H9 (cell line): ENCODE measurements around the gene MED8. TPM values are rescaled to one million over a fixed set of nuclear protein-coding genes. Genes with fewer than 3 reads are reported as not detected.

Source experiments
- DNase-seq: peaks from one replicate; pipeline ENCODE4 v3.0.0-alpha.2; 2017
- H2AFZ ChIP-seq: one replicate; pipeline ENCODE4 v1.6.1; 2013; ENCODE audit warnings: mild to moderate bottlenecking, low read length, control low read depth, moderate library complexity
- H2AK5ac ChIP-seq: 2 replicates; pipeline ENCODE4 v1.6.1; 2013; ENCODE audit warnings: low read length, control low read depth, mixed read lengths; ENCODE audit not compliant: insufficient read length
- H2BK120ac ChIP-seq: one replicate; pipeline ENCODE4 v1.6.1; 2013; ENCODE audit warnings: low read depth, mild to moderate bottlenecking, low read length, control low read depth, inconsistent platforms; ENCODE audit not compliant: poor library complexity, severe bottlenecking
- H2BK12ac ChIP-seq: 2 replicates; pipeline ENCODE4 v1.6.1; 2013; ENCODE audit warnings: low read length, control low read depth, mixed read lengths, low read depth; ENCODE audit not compliant: insufficient read length
- H2BK15ac ChIP-seq: 2 replicates; pipeline ENCODE4 v1.6.1; 2013; ENCODE audit warnings: low read depth, low read length, control low read depth
- H2BK20ac ChIP-seq: one replicate; pipeline ENCODE4 v1.6.1; 2013; ENCODE audit warnings: low read depth, mild to moderate bottlenecking, low read length, control low read depth, inconsistent platforms; ENCODE audit not compliant: poor library complexity, severe bottlenecking
- H2BK5ac ChIP-seq: 2 replicates; pipeline ENCODE4 v1.6.1; 2013; ENCODE audit warnings: low read length, control low read depth, mixed read lengths; ENCODE audit not compliant: insufficient read length
- H3K14ac ChIP-seq: 2 replicates; pipeline ENCODE4 v1.6.1; 2013; ENCODE audit warnings: low read length, control low read depth; ENCODE audit not compliant: insufficient read depth
- H3K18ac ChIP-seq: 2 replicates; pipeline ENCODE4 v1.6.1; 2013; ENCODE audit warnings: low read depth, mild to moderate bottlenecking, mixed read lengths, low read length, control low read depth; ENCODE audit not compliant: insufficient read length
- H3K23ac ChIP-seq: 2 replicates; pipeline ENCODE4 v1.6.1; 2013; ENCODE audit warnings: low read length, control low read depth, mixed read lengths, low read depth; ENCODE audit not compliant: insufficient read length
- H3K23me2 ChIP-seq: 2 replicates; pipeline ENCODE4 v1.6.1; 2013; ENCODE audit warnings: low read depth, mild to moderate bottlenecking, mixed read lengths, low read length, control low read depth; ENCODE audit not compliant: insufficient read length, poor library complexity, severe bottlenecking
- H3K27ac ChIP-seq: 2 replicates; pipeline ENCODE4 v1.5.1; 2013; ENCODE audit warnings: low read length, control low read depth, mixed read lengths, low read depth; ENCODE audit not compliant: insufficient read length
- H3K27me3 ChIP-seq: 2 replicates; pipeline ENCODE4 v1.6.1; 2013; ENCODE audit warnings: low read length, control low read depth, inconsistent platforms; ENCODE audit not compliant: insufficient read depth
- H3K4ac ChIP-seq: 2 replicates; pipeline ENCODE4 v1.6.1; 2013; ENCODE audit warnings: low read depth, mild to moderate bottlenecking, control low read depth, inconsistent platforms, low read length, moderate library complexity
- H3K4me1 ChIP-seq: 2 replicates; pipeline ENCODE4 v1.6.1; 2013; ENCODE audit warnings: low read length, control low read depth, inconsistent platforms; ENCODE audit not compliant: insufficient read depth
- H3K4me2 ChIP-seq: 2 replicates; pipeline ENCODE4 v1.6.1; 2013; ENCODE audit warnings: low read length, control low read depth, mixed read lengths; ENCODE audit not compliant: insufficient read length, insufficient read depth
- H3K56ac ChIP-seq: 2 replicates; pipeline ENCODE4 v1.6.1; 2013; ENCODE audit warnings: low read depth, mild to moderate bottlenecking, mixed read lengths, low read length, control low read depth; ENCODE audit not compliant: insufficient read length
- H3K79me1 ChIP-seq: 2 replicates; pipeline ENCODE4 v1.6.1; 2013; ENCODE audit warnings: low read depth, mild to moderate bottlenecking, moderate library complexity, low read length, control low read depth, inconsistent platforms; ENCODE audit not compliant: insufficient read depth, poor library complexity, severe bottlenecking
- H3K79me2 ChIP-seq: 2 replicates; pipeline ENCODE4 v1.6.1; 2013; ENCODE audit warnings: low read length, control low read depth, inconsistent platforms; ENCODE audit not compliant: insufficient read depth
- H3K9ac ChIP-seq: 2 replicates; pipeline ENCODE4 v1.6.1; 2013; ENCODE audit warnings: low read length, control low read depth, mixed read lengths; ENCODE audit not compliant: insufficient read length; ENCODE audit errors: extremely low read depth
- H3K9me3 ChIP-seq: one replicate; pipeline ENCODE4 v1.6.1; 2013; ENCODE audit warnings: low read depth, low read length, inconsistent platforms; ENCODE audit not compliant: control insufficient read depth
- H3T11ph ChIP-seq: one replicate; pipeline ENCODE4 v1.6.1; 2013; ENCODE audit warnings: mild to moderate bottlenecking, low read length, control low read depth, inconsistent platforms
- H4K20me1 ChIP-seq: one replicate; pipeline ENCODE4 v1.6.1; 2013; ENCODE audit not compliant: control insufficient read depth, insufficient read length, insufficient read depth
- H4K5ac ChIP-seq: 2 replicates; pipeline ENCODE4 v1.6.1; 2013; ENCODE audit warnings: low read depth, mild to moderate bottlenecking, mixed read lengths, low read length, control low read depth; ENCODE audit not compliant: insufficient read length
- H4K8ac ChIP-seq: replicated peaks from 2 replicates; pipeline ENCODE4 v1.6.1; 2013; ENCODE audit warnings: low read length, control low read depth, mixed read lengths, low read depth; ENCODE audit not compliant: insufficient read length
- H4K91ac ChIP-seq: 2 replicates; pipeline ENCODE4 v1.6.1; 2013; ENCODE audit warnings: low read depth, mild to moderate bottlenecking, moderate library complexity, mixed read lengths, low read length, control low read depth; ENCODE audit not compliant: insufficient read length
- H3K27ac Mint-ChIP-seq, 3 experiments: 2 replicates in 2 of 3; 3 replicates in 1 of 3; pipeline ENCODE4 v1.8.0; 2020 to 2021; ENCODE audit warnings: mixed read lengths in 3 of 3, mild to moderate bottlenecking in 1 of 3, moderate library complexity in 1 of 3
- H3K27me3 Mint-ChIP-seq: 2 replicates; pipeline ENCODE4 v1.8.0; 2021; ENCODE audit warnings: low read depth, mild to moderate bottlenecking, moderate library complexity, mixed read lengths
- H3K36me3 Mint-ChIP-seq, 3 experiments: 2 replicates in 2 of 3; 3 replicates in 1 of 3; pipeline ENCODE4 v1.8.0; 2020 to 2021; ENCODE audit warnings: low read depth in 3 of 3, mixed read lengths in 3 of 3; ENCODE audit not compliant: insufficient read depth in 1 of 3
- H3K4me1 Mint-ChIP-seq, 2 experiments: 2 replicates each; pipeline ENCODE4 v1.8.0; 2020; ENCODE audit warnings: mixed read lengths in 2 of 2
- H3K4me3 Mint-ChIP-seq, 2 experiments: 2 replicates in 1 of 2; 3 replicates in 1 of 2; pipeline ENCODE4 v1.8.0; 2020 to 2021; ENCODE audit warnings: mild to moderate bottlenecking in 2 of 2, mixed read lengths in 2 of 2, moderate library complexity in 1 of 2
- H3K9me3 Mint-ChIP-seq, 2 experiments: 2 replicates in 1 of 2; 3 replicates in 1 of 2; pipeline ENCODE4 v1.8.0; 2020; ENCODE audit warnings: mild to moderate bottlenecking in 2 of 2, mixed read lengths in 2 of 2, moderate library complexity in 1 of 2
- CTCF ChIP-seq: fragments of 200-600 bp; sonication (generic); conservative IDR thresholded peaks from 3 replicates; pipeline ENCODE4 v1.8.0; 2021; ENCODE audit warnings: antibody characterized with exemption, mild to moderate bottlenecking
- WGBS: extraction: QIAGEN DNeasy Blood & Tissue Kit; methylation state at CpG from one replicate; pipeline ENCODE4 v1.1.7; 2013; ENCODE audit warnings: missing lambda C conversion rate, low lambda C conversion rate, mixed read lengths; ENCODE audit not compliant: insufficient read length; ENCODE audit errors: extremely low coverage; 5-methylcytosine and 5-hydroxymethylcytosine counted together
- total RNA-seq: library from RNA; stranded (reverse); gene quantifications from 2 replicates; pipeline ENCODE4 v1.2.1, GENCODE V29; 2021

MED8 gene
- total RNA-seq, 1 experiment from 2014 or later = 23.0 TPM

- no peak overlapping the region for H3K56ac ChIP-seq
- no peak overlapping the region for H4K5ac ChIP-seq
- H3K4me1 ChIP-seq = no peaks in the 10 kb centered on the region
- H3K4ac ChIP-seq = no peak overlapping the region
- no peak overlapping the region for H3K18ac ChIP-seq
- H2BK120ac ChIP-seq = no peak overlapping the region
- H2AFZ ChIP-seq = no peak overlapping the region
- no peak overlapping the region for H2AK5ac ChIP-seq
- peaks cover 5 to 56% (median 39%) of the 10 kb centered on the region in 3 experiments; a peak in 6 of 7 replicates for H3K36me3 Mint-ChIP-seq
- H2BK20ac ChIP-seq = no peak overlapping the region
- no peaks in the 10 kb centered on the region for H3K27me3 Mint-ChIP-seq
- H3K79me2 ChIP-seq = peaks cover 1% of the 10 kb centered on the region; the same call in 1 of the 2 replicates
- no peak for TF ChIP-seq CTCF
- no peak for DNase-seq
- no CpG with 5 or more reads among the region's 6 CpGs for WGBS
- H3K27ac ChIP-seq = no peak overlapping the region
- H2BK5ac ChIP-seq = no peak overlapping the region
- H3K79me1 ChIP-seq = peaks cover 2% of the 10 kb centered on the region
- peaks cover 14 to 16% of the 10 kb centered on the region in 2 experiments for H3K4me1 Mint-ChIP-seq
- no peak overlapping the region for H3T11ph ChIP-seq
- no peaks in the 10 kb centered on the region; a peak in 1 of 5 replicates for H3K9me3 Mint-ChIP-seq
- H2BK15ac ChIP-seq = no peak overlapping the region
- H3K9ac ChIP-seq = no peak overlapping the region
- H3K9me3 ChIP-seq = no peaks in the 10 kb centered on the region
- no peak overlapping the region for H2BK12ac ChIP-seq
- H4K20me1 ChIP-seq = no peaks in the 10 kb centered on the region
- no peak overlapping the region for H4K8ac ChIP-seq
- H3K4me2 ChIP-seq = no peak overlapping the region
- H3K4me3 Mint-ChIP-seq = no peak overlapping the region
- no peak overlapping the region for H3K27ac Mint-ChIP-seq
- no peaks in the 10 kb centered on the region for H3K27me3 ChIP-seq
- no peak overlapping the region for H3K14ac ChIP-seq
- H4K91ac ChIP-seq = no peak overlapping the region
- H3K23me2 ChIP-seq = peaks cover 7% of the 10 kb centered on the region
- H3K23ac ChIP-seq = no peak overlapping the region
Measured at GRCh38 chr1:43386676-43387075, 2.9 kb downstream of the MED8 start.
